Measurements from ENCODE around the gene FOLR3.
"Not testable (repeated sequence)": the region's sequence is repeated elsewhere in the genome, so short reads cannot be mapped to it uniquely, and the experiment has no call there.

Gene FOLR3

DNA sequence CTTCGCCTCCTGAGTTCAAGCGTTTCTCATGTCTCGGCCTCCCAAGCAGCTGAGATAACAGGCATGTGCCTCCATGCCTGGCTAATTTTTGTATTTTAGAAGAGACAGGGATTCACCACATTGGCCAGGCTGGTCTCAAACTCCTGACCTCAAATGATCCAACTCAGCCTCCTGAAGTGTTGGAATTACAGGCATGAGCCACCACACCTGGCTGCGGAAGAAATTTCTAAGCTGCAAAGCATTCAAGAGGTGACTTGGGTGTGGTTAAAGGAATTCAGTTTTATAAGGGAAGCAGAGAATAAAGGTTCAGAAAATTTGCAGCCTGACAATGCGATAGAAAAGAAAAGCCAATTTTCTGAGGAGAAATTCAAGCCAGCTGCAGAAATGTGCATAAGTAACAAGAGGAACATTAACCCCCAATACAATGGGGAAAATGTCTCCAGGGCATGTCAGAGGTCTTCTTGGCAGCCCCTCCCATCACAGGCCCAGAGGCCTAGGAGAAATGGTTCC is 33.6 kb downstream of the FOLR3 start:
- DNase-seq, result not testable (repeated sequence)

DNA sequence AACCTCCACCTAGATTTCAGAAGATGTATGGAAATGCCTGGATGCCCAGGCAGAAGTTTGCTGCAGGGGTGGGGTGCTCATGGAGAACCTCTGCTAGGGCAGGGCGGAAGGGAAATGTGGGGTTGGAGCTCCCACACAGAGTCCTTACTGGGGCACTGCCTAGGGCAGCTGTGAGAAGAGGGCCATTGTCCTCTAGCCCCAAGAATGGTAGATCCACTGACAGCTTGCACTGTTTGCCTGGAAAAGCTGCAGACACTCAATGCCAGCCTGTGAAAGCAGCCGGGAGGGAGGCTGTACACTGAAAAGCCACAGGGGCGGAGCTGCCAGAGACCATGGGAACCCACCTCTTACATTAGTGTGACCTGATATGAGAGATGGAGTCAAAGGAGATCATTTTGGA is 34.2 kb downstream of the FOLR3 start:
- DNase-seq, result not testable (repeated sequence)

DNA sequence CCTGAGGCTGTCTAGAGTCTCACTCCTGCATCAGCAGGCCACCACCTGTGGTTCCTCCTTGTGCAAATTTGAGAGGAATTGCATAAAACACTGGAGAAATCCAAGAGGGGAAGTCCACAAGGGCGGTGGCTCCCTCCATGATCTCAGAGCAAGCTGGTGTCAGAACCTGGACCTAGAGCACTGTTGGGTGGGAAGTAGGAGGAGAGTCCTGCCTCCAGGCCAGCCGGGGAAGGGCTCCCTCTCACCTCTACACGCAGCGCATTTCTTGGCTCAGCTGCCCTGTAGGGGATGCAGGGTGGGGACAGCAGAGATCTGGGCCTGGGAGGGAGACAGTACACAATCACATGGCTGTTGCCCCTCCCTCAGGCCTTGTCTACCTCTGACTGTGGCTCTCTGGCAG is 36.5 kb downstream of the FOLR3 start:
- DNase-seq, result not testable (repeated sequence)

DNA sequence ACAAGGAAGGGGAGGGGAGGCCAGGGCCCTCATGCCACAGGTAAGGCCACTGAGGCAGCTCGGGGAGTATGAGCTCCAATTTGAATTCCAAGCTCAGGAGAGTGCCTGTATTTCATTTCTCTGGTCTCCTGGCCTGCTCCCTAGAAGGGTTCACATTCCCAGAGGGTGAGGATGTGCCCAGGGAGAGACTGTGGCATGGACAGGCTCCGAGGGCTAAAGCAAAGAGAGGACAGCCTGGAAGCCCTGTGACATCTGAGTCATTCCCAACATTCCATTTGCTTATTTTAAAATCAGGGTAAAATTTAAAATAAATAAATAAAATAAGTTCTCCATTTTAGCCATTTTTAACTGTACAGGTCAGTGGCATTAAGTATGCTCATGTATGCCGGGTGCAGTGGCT is 37.8 kb downstream of the FOLR3 start:
- DNase-seq, result no peak

DNA sequence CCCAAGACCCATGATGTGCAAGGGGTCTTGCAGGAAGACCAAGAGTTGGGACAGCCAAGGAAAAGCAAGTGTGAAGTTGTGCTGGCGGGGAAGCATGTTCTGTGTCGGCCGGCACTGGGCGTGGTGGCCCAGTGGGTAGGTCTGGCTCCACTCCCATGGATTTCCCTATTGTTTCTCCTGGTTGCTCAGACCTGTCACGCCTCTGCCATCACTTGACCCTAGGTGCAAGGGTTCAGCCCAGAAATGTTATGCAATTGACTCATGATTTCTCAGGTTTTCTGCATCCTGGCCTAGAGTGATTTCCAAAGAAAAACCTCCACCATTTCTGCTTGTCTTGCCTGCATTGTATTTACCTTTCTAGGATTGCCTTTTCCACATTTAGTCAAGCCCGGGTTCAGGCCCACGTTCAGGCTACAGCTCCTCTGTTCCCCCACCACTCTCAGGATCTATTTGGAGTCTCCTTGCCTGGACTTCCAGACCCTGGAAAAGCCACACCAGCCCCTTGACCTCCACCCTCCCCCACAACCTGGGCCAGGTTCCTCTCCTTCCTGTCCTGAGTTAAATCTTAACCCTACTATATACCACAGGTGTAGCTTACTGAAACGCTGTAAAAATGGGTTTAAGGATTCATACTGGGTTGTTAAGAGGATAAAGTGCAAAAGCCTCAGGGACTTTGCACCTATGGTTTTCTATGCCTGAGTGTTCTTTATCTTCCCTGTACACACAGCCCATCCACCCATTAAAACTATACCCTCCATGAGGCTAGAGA is 39.0 kb downstream of the FOLR3 start:
- no peak for DNase-seq

DNA sequence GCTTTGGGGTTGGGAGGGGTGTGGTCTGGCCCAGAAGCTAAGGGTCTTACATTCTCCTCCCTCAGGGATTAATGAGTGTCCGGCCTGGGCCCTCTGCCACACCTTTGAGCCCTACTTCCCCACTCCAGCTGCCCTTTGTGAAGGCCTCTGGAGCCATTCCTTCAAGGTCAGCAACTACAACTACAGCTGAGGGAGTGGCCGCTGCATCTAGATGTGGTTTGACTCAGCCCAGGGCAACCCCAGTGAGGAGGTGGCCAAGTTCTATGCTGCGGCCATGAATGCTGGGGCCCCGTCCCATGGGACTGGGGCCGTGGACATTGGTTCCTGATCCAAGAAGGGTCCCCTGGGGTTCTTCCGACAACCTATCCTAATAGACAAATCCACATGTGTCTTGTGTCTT is 42.1 kb downstream of the FOLR3 start:
- DNase-seq, result no peak

DNA sequence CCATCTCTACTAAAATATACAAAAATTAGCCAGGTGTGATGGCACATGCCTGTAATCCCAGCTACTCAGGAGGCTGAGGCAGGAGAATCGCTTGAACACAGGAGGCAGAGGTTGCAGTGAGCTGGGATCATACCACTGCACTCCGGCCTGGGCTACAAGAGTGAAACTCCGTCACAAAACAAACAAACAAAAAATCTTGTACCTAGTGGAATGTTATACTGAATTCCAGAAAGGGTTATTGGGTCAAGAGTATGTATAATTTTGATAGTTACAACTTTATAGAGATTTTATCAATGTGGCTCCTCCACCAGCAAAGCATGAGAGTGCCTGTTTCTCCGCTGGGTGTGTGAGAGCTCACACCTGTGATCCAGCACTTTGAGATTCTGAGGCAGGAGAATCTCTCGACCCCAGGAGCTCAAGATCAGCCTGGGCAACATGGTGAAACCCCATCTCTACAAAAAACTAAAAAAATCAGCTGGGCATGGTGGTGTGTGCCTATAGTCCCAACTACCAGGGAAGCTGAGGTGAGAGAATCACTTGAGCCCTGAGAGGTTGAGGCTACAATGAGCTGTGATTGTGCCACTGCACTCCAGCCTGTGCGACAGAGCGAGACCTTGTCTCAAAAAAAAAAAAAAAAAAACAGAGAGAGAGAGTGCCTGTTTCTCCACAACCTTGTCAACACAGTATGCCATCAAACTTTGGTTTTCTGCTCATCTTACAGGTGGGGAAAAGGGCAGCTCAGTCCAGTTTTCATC is 43.7 kb downstream of the FOLR3 start:
- DNase-seq, result no peak

DNA sequence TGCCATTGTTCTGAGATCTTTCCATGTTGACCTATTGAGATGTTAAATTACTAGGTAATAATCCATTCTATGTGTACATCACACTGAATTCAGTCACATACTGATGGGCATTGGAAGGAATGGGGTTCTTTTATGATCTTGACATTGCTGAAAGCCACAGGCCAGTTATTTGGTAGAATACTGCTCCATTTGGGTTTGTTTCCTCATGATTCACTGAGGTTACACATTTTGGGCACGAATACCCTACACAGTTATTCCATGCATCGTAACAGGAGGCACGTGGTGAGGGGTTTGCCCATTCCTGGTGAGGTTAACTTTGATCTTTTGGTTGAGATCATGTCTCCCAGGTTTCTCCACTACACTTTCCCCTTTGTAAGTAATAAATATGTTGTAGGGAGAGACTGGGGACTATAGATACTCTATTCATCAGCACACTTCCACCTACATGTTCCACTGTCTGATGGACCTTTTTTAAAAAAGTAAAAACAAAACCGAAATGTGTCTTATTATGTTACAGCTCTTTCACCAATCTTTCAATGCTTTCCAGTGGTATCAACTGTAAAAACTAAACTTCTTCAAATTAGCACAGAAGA is 44.4 kb downstream of the FOLR3 start:
- DNase-seq, result no peak

DNA sequence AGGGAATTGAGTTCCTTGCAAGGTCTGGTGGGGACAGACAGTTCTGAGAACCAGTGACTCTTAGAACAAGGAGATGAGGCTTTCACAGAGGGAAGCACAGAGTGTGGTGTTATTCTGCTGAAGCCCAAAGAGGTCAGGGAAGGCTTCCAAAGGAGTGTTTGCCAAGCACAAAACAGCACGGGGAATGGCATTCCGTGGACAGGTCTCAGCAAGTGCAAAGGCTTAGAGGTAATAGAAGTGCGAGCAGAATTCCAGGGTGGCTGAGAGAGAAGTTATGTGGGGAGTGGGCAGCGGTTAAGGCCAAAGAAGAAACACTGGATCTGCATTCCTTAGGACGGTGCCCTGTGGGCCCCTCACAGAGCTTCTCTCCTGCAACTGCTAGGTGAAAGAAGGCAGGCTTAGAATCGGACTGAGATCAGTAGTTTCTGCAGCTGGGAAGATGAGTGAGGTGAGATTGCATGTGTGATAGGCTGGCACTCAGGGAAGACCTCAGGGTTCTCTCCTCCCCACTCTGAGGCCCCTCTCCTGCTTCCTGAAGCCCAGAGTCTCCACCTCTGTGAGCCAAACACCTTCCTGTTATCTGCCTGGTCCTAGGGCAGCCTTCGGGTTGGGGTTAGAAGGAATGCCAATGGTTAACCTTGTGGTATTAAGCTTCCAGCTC is 45.5 kb downstream of the FOLR3 start:
- not testable (repeated sequence) for DNase-seq

DNA sequence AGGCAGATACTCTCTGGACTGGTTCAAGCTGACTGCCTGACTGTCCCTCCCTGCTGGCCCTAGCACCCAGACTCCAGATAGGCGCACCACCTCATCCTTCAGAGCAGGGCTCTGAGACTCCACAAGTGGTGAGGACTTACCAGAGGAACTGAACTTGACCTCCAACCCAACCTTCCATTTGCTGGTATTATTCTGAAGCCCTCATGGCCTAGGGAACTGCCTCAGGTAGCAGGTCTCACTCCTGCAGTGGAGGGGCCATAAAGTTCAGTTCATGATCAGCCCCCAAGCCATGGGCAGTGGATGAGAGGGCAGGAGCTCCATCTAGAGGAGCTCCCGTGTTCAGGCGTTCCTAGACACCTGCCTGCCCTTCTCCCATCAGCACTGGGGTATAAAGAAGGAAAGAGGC is 46.0 kb downstream of the FOLR3 start:
- not testable (repeated sequence) for DNase-seq

DNA sequence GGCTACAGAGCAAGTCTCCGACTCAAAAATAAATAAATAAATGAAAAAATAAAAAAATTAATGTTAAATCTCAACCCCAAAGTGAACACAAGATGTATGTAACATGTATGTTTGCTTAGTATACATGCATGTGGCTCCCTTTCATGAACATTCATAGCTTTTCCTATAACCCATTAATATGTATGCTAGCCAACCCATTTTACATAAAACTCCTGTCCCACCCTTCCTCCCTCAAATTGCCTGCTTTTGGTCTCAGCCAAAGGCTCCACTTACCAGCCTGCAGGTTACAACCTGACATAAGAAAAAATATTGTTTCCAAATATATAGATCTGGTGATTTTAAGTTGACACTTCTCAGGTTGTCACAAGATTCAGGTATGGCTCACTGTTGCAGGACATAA is 52.7 kb downstream of the FOLR3 start:
- DNase-seq, result no peak

Data from AML-193 (cell line).